ENCODE results near the gene FSD1.

The FSD1 gene

GRCh38 chr19:4319067-4319718, 14.8 kb downstream of the FSD1 start:
- Histone ChIP-seq H3K4me3 (replicated peaks; ENCODE audit: insufficient read depth, low read length) (no peak overlapping the region), H3K27ac (replicated peaks) (no peak overlapping the region), H3K27me3 (ENCODE audit: insufficient read depth, poor library complexity, severe bottlenecking) (no peaks in the 10 kb centered on the region)
- TF ChIP-seq SPI1 (IDR thresholded peaks at IDR 0.05; ENCODE audit: borderline replicate concordance, low read depth) (peak; percentile 70; the same call in 1 of the 2 replicates), CTCF (IDR thresholded peaks at IDR 0.05; ENCODE audit: insufficient read depth, low read length) (no peak)
- peak in 1 of 2 experiments; percentile 59 for DNase-seq (ENCODE audit: low read depth in 1 of 2, low spot score in 1 of 2)

DNA sequence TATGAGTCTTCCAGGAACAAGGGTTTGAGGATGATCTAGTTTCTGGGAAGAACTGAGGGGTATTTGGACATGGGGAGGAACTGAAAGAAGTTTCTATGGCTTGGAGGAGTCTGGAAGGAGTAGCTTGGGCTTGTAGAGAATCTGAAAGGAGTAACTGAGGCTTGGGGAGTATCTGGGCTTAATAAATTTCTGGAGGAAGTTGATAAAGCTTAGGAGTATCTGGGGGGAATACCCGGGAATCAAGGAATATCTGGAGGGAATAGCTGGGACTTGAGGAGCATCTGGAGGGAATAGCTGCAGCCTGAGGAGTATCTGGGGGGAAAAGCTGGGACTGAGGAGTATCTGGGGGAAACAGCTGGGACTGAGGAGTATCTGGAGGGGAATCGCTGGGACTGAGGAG, 16.0 kb downstream of the FSD1 start:
- no peak for DNase-seq (ENCODE audit: low read depth in 1 of 2, low spot score in 1 of 2)
- H3K4me3 ChIP-seq (replicated peaks; ENCODE audit: insufficient read depth, low read length) = no peak overlapping the region
- no peaks in the 10 kb centered on the region for H3K27me3 ChIP-seq (ENCODE audit: insufficient read depth, poor library complexity, severe bottlenecking)
- TF ChIP-seq REST (IDR thresholded peaks at IDR 0.05; ENCODE audit: insufficient replicate concordance, low read depth) (no peak), CTCF (IDR thresholded peaks at IDR 0.05; ENCODE audit: insufficient read depth, low read length) (no peak), POLR2AphosphoS5 (IDR thresholded peaks at IDR 0.05; ENCODE audit: low read depth) (no peak), SPI1 (IDR thresholded peaks at IDR 0.05; ENCODE audit: borderline replicate concordance, low read depth) (no peak), GABPA (IDR thresholded peaks at IDR 0.05; ENCODE audit: low read depth) (no peak)
- H3K27ac ChIP-seq (replicated peaks) = no peak overlapping the region

DNA sequence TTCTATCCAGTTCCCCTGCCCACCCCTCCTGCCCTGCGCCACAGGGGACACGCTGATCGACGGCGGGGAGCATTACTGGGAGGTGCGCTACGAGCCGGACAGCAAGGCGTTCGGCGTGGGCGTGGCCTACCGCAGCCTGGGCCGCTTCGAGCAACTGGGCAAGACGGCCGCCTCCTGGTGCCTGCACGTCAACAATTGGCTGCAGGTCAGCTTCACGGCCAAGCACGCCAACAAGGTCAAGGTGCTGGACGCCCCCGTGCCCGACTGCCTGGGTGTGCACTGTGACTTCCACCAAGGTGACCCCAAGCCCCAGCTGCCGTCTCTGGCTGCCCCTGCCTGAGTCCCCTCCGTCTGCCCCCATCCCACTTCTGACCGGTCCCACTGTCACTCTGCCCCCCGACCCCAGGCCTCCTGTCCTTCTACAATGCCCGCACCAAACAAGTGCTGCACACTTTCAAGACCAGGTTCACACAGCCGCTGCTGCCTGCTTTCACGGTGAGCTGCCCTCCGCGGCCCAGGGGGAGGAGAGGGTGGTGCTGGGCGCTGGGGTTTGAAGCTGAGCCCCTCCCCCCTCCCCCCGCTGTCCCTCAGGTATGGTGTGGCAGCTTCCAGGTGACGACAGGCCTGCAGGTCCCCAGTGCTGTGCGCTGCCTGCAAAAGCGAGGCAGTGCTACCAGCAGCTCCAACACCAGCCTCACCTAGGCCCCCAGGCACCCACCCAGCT, 18.7 kb downstream of the FSD1 start:
- TF ChIP-seq REST (IDR thresholded peaks at IDR 0.05; ENCODE audit: insufficient replicate concordance, low read depth) (no peak), CTCF (IDR thresholded peaks at IDR 0.05; ENCODE audit: insufficient read depth, low read length) (no peak), SPI1 (IDR thresholded peaks at IDR 0.05; ENCODE audit: borderline replicate concordance, low read depth) (no peak), GABPA (IDR thresholded peaks at IDR 0.05; ENCODE audit: low read depth) (no peak), POLR2AphosphoS5 (IDR thresholded peaks at IDR 0.05; ENCODE audit: low read depth) (no peak)

More for the DNA sequence above, 18.7 kb downstream of the FSD1 start:
- H3K27me3 ChIP-seq (ENCODE audit: insufficient read depth, poor library complexity, severe bottlenecking) = peaks cover 18% of the 10 kb centered on the region
- no peak overlapping the region for H3K4me3 ChIP-seq (replicated peaks; ENCODE audit: insufficient read depth, low read length)
- no peak for DNase-seq (ENCODE audit: low read depth in 1 of 2, low spot score in 1 of 2)
- H3K27ac ChIP-seq (replicated peaks) = no peak overlapping the region
